Liver (tissue), 3 donors: Measurements from ENCODE around the gene SLC5A12.

Experiments used
- ATF3 ChIP-seq: IDR thresholded peaks from 2 replicates; pipeline ENCODE4 v1.6.1; 2016; ENCODE audit warnings: antibody characterized with exemption
- CTCF ChIP-seq: fragments of 150-350 bp; IDR thresholded peaks from 2 replicates; pipeline ENCODE4 v1.5.1; 2017; ENCODE audit warnings: improper control_type of control experiment, low read depth, low read length; ENCODE audit not compliant: missing input control
- EGR1 ChIP-seq, 2 donors: IDR thresholded peaks; 2 replicates each; pipeline ENCODE4 v1.6.1; 2016 to 2018; ENCODE audit warnings: antibody characterized with exemption in 2 of 2, low read depth in 2 of 2
- FOXA1 ChIP-seq: IDR thresholded peaks from 2 replicates; pipeline ENCODE4 v1.6.1; 2016; ENCODE audit warnings: antibody characterized with exemption
- FOXA2 ChIP-seq: IDR thresholded peaks from 2 replicates; pipeline ENCODE4 v1.6.1; 2016; ENCODE audit warnings: antibody characterized with exemption
- GABPA ChIP-seq, 2 donors: IDR thresholded peaks in 1 of 2; conservative IDR thresholded peaks in 1 of 2; 2 replicates each; pipeline ENCODE4 v1.6.1; 2016; ENCODE audit warnings: antibody characterized with exemption in 2 of 2, mild to moderate bottlenecking in 1 of 2, moderate library complexity in 1 of 2
- HNF4G ChIP-seq: IDR thresholded peaks from 2 replicates; pipeline ENCODE4 v1.6.1; 2016; ENCODE audit warnings: antibody characterized with exemption
- MAX ChIP-seq: IDR thresholded peaks from 2 replicates; pipeline ENCODE4 v1.6.1; 2016; ENCODE audit warnings: antibody characterized with exemption
- RAD21 ChIP-seq, 2 donors: IDR thresholded peaks; 2 replicates each; pipeline ENCODE4 v1.6.1; 2016; ENCODE audit warnings: antibody characterized with exemption in 2 of 2, mild to moderate bottlenecking in 2 of 2
- REST ChIP-seq: IDR thresholded peaks from 2 replicates; pipeline ENCODE4 v1.6.1; 2016; ENCODE audit warnings: antibody characterized with exemption, mild to moderate bottlenecking
- TAF1 ChIP-seq: conservative IDR thresholded peaks from 2 replicates; pipeline ENCODE4 v1.6.1; 2016; ENCODE audit warnings: antibody characterized with exemption, mild to moderate bottlenecking
- YY1 ChIP-seq: IDR thresholded peaks from 2 replicates; pipeline ENCODE4 v1.6.1; 2016; ENCODE audit warnings: antibody characterized with exemption, mild to moderate bottlenecking
- ZBTB33 ChIP-seq: IDR thresholded peaks from 2 replicates; pipeline ENCODE4 v1.6.1; 2016; ENCODE audit warnings: antibody characterized with exemption
- donor health status: healthy.
- donor health status: healthy.

- TF ChIP-seq CTCF (no peak), RAD21 (IDR thresholded peaks at IDR 0.05) (no peak), ZBTB33 (no peak), TAF1 (no peak), FOXA1 (no peak), MAX (no peak), REST (no peak), YY1 (no peak), ATF3 (no peak), HNF4G (no peak), FOXA2 (no peak), EGR1 (IDR thresholded peaks at IDR 0.05; ENCODE audit: low read depth in 2 of 2) (no peak), GABPA (IDR thresholded peaks at IDR 0.05 in 1 of 2, conservative IDR thresholded peaks at IDR 0.05 in 1 of 2) (no peak)
Measured at GRCh38 chr11:26700574-26701235, 21.2 kb downstream of the SLC5A12 start.
